Neuron (in vitro differentiated cells): ENCODE data around the gene CD82.
"Not testable (repeated sequence)": the region's sequence is repeated elsewhere in the genome, so short reads cannot be mapped to it uniquely, and the experiment has no call there.

Experiments used
- H2AFZ ChIP-seq: one replicate; pipeline ENCODE4 v1.6.1; 2013; ENCODE audit warnings: low read depth, mild to moderate bottlenecking, inconsistent platforms, low read length, moderate library complexity
- H3K27me3 ChIP-seq: one replicate; pipeline ENCODE4 v1.6.1; 2013; ENCODE audit warnings: low read length; ENCODE audit not compliant: insufficient read depth
- H3K36me3 ChIP-seq: one replicate; pipeline ENCODE4 v1.6.1; 2013; ENCODE audit warnings: low read length; ENCODE audit not compliant: insufficient read depth
- H3K4me1 ChIP-seq: one replicate; pipeline ENCODE4 v1.6.1; 2013; ENCODE audit warnings: low read length; ENCODE audit not compliant: insufficient read depth
- H3K4me3 ChIP-seq: 2 replicates; pipeline ENCODE4 v1.5.1; 2013; ENCODE audit warnings: mild to moderate bottlenecking, low read length, moderate library complexity
- H3K9me3 ChIP-seq: one replicate; pipeline ENCODE4 v1.6.1; 2013; ENCODE audit warnings: low read length

The CD82 gene

DNA sequence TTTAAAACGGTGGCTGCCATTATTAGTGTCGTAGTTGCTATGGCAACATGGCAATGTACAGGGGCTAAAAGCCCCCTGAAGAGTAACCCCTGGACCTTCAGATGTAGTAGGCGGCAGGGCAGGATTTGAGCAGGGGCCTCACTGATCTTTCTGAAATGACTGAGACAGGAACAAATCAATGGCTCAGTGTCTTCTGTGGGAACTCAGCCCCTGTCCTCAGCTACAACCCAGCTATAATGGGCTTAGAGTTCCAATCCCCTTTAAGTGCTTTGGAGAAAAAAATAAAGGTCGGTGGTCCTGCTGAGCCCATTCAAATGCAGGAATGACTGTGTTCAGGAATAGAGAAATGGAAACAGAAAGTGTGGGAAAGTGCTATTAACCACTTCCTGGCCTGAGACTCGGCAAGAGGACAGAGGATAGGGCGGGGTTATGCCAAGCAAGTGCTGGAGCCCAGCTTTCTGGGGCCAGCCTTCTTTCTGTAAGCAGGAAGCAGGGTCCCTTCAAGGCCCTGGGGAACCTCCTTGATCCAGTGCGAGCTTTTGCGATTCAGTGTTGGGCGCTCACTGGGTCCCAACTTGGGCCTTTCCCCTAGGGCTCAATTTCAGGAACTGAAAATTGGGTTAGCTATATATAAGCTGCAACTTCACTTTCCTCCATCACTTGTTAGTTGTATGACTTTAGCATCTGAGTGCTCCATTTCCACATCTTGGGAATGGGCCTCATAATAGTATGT is 6.1 kb upstream of the CD82 start:
- no peaks in the 10 kb centered on the region for H3K27me3 ChIP-seq
- no peak overlapping the region for H3K4me3 ChIP-seq
- no peaks in the 10 kb centered on the region for H3K9me3 ChIP-seq
- no peak overlapping the region for H2AFZ ChIP-seq
- no peaks in the 10 kb centered on the region for H3K36me3 ChIP-seq
- peaks cover 22% of the 10 kb centered on the region for H3K4me1 ChIP-seq

DNA sequence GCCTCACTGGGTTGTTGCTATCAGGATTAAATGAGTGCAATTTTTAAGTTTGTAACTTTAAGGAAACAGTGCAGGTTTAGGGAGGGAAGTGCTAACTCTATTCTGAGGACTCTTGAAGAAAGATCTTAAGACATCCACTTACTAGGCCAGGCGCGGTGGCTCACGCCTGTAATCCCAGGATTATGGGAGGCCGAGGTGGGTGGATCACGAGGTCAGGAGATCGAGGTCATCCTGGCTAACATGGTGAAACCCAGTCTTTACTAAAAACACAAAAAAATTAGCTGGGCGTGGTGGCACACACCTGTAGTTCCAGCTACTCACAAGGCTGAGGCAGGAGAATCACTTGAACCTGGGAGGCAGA is 5.5 kb upstream of the CD82 start:
- H3K36me3 ChIP-seq, H3K9me3 ChIP-seq, H3K27me3 ChIP-seq, H3K4me3 ChIP-seq, H2AFZ ChIP-seq: not testable (repeated sequence)
- peaks cover 25% of the 10 kb centered on the region for H3K4me1 ChIP-seq

DNA sequence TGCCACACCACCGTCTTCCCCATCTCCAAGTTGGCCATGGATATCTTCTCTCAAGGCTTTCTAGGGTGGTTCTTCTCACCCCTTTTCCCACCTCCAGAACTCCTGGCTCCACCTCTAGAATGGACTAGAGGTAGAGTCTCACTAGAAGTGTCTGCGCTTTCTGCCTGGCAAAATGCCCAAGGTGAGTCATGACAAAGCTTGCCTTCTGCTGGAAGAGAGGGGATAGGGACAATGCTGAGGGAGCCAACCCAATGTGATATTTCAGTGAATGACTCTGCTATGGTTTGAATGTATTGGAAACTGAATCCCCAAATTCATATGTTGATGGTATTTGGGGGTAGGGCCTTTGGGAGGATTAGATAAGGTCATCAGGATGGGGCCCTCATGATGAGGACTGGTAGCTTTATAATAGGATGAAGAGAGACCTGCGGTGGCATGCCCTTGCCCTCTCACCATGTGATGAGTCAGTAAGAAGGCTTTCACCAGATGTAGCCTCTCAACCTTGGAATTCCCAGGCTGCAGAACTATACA is 4.1 kb upstream of the CD82 start:
- Histone ChIP-seq H3K4me3 (no peak overlapping the region), H3K36me3 (no peaks in the 10 kb centered on the region), H3K4me1 (peaks cover 32% of the 10 kb centered on the region), H3K27me3 (peaks cover 3% of the 10 kb centered on the region), H3K9me3 (no peaks in the 10 kb centered on the region), H2AFZ (no peak overlapping the region)

DNA sequence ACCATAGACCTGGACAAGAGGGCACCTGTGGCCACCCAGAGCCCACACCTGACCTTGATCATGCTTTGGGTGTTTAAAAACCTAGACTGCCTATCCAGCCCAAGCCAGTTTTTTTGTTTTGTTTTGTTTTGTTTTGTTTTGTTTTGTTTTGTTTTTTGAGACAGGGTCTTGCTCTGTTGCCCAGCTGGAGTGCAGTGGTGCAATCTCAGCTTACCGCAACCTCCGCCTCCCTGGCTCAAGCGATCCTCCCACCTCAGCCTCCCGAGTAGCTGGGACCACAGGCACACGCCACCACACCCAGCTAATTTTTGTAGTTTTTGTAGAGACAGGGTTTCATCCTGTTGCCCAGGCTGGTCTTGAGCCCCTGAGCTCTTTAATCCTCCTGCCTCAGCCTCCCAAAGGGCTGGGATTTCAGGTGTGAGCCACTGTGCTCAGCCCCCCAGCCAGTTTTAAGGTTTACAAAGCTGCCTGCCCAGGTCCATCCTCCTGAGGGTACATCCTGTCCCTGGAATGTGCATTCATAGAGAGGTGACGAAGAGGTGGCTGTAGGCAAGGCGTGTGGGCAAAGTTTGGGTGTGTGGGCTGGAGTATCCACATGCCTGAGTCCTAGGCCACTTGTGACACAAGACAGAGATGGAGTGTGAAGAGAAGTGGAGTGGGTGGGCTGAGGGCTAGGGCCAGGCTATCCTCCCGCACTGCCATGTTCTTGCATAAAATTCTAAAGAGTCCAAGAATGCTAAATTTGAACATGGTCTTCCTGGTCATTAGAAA is 3.3 kb upstream of the CD82 start:
- Histone ChIP-seq H3K4me1 (peaks cover 28% of the 10 kb centered on the region), H3K36me3 (no peaks in the 10 kb centered on the region), H2AFZ (no peak overlapping the region), H3K4me3 (no peak overlapping the region), H3K9me3 (no peaks in the 10 kb centered on the region), H3K27me3 (peaks cover 3% of the 10 kb centered on the region)

DNA sequence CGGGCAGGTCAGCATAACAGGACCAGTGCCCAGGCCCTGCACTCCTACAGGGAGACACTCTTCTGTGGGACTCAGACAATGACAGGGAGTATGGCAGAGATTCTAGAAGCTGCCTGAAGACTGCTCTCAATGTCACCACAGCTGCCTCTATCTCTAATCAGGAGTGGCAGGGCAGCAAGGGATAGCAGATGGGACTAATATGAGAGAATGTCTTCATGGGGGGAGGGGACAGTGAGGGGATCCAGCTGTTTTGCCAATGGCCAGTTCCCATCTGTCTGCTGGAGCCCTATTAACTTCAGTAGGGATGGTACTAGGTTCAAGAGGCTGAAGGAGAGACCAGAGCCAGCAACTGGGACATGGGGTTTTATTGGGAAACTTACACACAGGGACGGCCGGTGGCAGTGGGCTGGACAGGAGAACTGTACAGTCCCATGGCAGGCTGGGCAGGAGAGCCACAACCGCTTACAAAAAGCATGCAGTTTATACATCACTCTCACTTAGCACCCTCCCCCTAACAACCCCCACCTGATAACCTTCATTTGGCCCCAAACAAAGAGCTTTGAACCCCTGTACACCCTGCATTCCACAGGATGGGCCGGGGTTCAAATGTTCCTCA is 2.5 kb upstream of the CD82 start:
- Histone ChIP-seq H2AFZ (no peak overlapping the region), H3K4me1 (peaks cover 24% of the 10 kb centered on the region), H3K9me3 (no peaks in the 10 kb centered on the region), H3K27me3 (peaks cover 3% of the 10 kb centered on the region), H3K36me3 (no peaks in the 10 kb centered on the region), H3K4me3 (no peak overlapping the region)

DNA sequence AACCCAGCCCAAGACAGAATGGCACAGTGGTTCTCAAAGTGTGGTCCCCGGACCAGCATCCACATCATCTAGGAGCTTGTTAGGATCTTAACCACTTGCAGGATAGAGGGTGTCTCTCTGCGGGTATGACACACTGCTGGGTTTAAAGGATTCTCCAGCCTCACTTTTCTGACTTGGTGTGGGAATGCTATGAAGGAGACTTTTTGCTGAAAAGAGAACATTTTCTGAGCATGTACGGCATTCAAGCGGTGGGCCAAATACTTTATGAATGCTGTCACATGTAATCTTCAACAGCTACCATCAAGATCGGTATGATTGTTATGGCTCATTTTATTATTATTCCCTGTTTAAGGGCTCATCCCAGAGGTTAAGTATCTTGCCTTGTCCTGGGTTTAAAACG is 1.8 kb upstream of the CD82 start:
- Histone ChIP-seq H2AFZ (no peak overlapping the region), H3K27me3 (peaks cover 3% of the 10 kb centered on the region), H3K4me3 (no peak overlapping the region), H3K9me3 (no peaks in the 10 kb centered on the region), H3K4me1 (peaks cover 24% of the 10 kb centered on the region), H3K36me3 (no peaks in the 10 kb centered on the region)

DNA sequence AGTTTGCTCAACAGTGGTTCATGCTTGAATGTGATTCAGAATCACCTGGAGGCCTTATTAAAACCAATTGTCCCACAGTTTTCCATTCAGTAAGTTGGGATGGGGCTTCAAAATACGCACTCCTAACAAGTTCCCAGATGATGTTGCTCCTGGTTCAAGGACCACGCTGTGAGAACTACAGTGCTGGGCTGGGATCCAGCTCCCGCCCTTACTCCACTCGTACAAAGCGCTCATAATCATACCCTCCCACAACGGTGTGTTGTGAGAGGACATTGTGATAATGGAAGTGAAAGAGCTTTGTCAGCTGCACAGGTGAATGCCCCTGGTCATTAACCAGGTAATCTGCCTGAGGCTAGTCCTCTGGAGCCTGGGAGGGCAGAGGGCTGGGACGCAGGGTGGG is 1.3 kb upstream of the CD82 start:
- Histone ChIP-seq H3K36me3 (no peaks in the 10 kb centered on the region), H3K4me1 (peaks cover 20% of the 10 kb centered on the region), H3K4me3 (no peak overlapping the region), H3K27me3 (peaks cover 3% of the 10 kb centered on the region), H3K9me3 (no peaks in the 10 kb centered on the region), H2AFZ (no peak overlapping the region)

DNA sequence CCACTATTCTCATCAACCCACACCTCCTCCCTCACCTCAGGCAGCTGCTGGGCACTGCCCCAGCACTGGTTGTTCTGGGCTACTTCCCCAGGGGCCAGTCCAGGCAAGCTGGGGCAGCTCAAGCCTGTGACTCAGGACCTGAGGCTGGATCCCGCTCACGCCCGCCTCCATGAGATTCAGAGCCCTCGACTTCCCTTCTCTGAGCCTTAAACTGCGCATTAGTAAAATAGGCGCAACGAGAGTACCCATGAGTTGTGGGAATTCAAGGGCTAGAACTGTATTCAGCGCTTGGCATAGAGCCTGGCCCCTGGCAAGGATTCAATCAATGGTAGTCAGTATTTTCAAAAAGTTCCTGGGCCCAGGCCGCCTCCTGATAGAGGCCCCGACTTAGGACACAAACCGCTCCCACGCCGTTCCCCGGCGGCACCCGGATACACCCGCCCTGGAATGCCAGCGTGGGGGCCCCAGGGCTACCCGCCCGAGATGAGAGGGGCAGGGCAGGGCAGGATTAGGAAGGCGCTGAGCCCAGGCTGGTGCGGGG is 723 bp upstream of the CD82 start:
- H3K27me3 ChIP-seq = peaks cover 3% of the 10 kb centered on the region
- H3K4me1 ChIP-seq = peaks cover 14% of the 10 kb centered on the region
- H2AFZ ChIP-seq = peak overlapping the region; percentile 76
- no peaks in the 10 kb centered on the region for H3K9me3 ChIP-seq
- H3K36me3 ChIP-seq = no peaks in the 10 kb centered on the region
- H3K4me3 ChIP-seq = peak overlapping the region; percentile 38

DNA sequence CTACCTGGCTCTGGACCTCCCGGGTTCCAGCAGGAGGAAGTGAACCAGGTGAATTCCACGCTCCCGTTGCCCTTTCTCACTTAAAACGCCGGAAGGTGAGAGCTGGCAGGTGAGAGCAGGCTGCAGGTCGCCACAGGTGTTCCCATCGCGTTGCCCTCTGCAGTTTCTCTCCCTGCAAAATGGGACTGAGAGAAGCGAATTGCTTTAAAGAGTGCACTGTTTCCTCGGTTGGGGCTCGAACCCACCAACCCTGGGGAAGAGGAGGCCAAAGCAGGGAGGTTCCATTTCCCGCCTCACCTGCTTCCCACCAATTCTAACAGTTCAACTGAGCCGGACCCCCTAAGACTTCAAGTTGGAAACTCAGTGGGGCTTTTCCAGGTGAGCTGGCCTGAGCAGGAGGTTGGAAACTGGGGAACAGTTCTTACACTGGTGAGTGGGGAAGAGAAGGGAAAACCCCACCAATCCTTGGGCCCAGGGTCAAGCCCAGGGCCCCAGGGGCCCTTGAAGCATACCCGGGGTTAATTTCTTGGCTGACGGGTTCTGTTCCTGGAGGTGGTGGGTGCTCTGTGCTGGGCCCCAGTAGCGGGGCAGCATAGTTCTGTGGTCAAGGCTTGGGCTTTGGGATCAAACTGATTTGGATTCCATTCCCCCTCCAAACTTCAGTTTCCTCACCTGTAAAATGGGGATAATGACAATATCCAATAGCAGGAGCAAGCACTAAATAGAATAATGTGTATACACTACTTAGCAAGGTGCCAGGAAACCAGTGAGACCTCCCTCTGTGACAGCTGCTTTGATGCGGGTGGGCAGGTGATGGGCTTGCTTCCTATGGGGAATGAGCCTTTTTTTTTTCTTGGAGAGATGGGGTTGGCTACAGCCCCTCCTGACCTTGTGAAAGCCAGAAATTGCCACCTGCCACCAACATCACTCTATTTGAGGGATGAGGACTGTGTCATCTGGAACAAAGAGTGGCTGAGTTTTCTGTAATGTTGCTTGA is 788 bp downstream of the CD82 start:
- H3K9me3 ChIP-seq = no peaks in the 10 kb centered on the region
- H3K4me3 ChIP-seq = peak overlapping the region; percentile 45
- peak overlapping the region; percentile 53 for H2AFZ ChIP-seq
- H3K36me3 ChIP-seq = no peaks in the 10 kb centered on the region
- peaks cover 3% of the 10 kb centered on the region for H3K27me3 ChIP-seq
- peaks cover 12% of the 10 kb centered on the region for H3K4me1 ChIP-seq

DNA sequence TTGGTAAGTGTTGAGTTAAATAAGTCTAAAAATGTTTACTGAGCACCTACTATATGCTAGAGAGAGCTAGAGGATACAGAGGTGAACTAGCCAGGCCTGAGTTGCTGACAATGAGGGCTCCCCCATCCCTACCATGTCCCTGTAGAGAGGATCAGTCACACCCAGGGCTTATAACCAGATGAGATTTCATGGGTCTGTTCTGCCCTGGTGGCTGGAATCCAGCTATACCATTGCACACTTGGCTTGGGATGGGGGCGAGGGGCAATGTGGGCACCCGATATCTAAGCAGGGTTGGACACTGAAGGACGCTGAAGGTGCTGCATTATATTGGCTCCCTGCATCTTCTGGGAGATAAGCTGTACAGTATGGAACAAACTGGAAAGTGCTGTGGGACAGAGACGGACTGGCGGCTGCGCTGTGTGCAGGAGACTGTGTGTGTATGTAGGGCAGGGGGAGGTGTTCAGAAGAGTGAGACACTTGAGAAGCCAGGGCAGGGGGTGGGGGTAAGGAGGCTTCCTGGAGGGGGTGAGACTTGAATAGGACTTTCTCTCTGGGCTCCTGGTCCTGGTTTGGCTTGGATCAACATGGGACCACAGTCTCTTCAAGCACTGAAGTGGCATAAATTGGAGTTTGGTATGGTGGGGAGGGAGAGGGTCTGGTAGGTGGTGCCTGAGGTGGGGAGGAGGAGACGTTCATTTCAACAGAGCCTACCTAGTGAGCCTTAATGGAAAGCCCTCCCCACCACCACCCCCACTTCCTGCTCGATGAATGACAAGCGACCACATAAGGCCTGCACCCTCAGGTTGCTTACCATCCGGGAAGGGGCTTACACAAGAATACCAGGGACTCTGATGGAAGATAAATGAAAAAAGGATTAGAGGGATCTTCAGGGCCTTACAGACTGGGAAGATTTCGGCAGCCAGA is 1.8 kb downstream of the CD82 start:
- peaks cover 12% of the 10 kb centered on the region for H3K4me1 ChIP-seq
- H2AFZ ChIP-seq = no peak overlapping the region
- H3K27me3 ChIP-seq = peaks cover 3% of the 10 kb centered on the region
- no peak overlapping the region for H3K4me3 ChIP-seq
- no peaks in the 10 kb centered on the region for H3K9me3 ChIP-seq
- no peaks in the 10 kb centered on the region for H3K36me3 ChIP-seq

DNA sequence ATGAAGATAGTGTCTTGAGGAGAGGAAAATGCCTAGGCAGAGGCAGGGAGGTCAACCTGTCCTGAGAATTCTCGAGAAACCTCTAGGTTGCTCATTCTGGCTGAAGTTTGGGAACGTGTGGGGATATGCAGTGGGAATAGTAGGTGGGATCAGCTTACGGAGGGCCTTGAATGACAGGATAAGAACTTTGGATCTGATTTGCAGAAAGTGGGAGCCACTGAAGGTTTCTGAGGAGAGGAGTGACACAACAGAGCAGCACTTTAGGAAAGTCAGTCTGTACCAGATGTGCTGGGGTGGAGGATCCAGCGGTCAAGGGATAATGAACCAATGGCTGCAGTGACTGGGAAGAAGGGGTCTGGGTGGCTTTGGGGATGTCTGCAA is 2.4 kb downstream of the CD82 start:
- Histone ChIP-seq H3K27me3 (peaks cover 3% of the 10 kb centered on the region), H2AFZ (no peak overlapping the region), H3K4me3 (no peak overlapping the region), H3K36me3 (no peaks in the 10 kb centered on the region), H3K4me1 (peaks cover 12% of the 10 kb centered on the region), H3K9me3 (no peaks in the 10 kb centered on the region)

DNA sequence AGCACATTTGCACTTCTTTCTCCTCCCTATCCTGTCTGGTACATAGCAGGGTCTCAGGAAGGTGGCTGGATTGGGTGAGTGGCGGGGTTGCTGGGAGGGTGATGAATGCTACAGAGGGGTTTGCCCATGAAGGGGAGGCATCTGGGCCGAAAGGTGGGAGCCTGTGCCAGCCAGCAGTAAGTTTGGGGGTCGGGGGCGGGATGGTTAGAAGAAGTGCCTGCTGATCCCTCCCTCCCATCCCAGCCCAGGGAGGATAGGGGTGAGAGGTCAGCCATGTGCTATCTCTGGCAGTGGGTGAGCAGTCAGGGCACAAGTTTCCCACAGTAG is 2.8 kb downstream of the CD82 start:
- H3K36me3 ChIP-seq = no peaks in the 10 kb centered on the region
- no peaks in the 10 kb centered on the region for H3K9me3 ChIP-seq
- H3K27me3 ChIP-seq = peaks cover 3% of the 10 kb centered on the region
- peaks cover 12% of the 10 kb centered on the region for H3K4me1 ChIP-seq
- no peak overlapping the region for H3K4me3 ChIP-seq
- H2AFZ ChIP-seq = no peak overlapping the region
